WI38 (cell line): Measurements from ENCODE around the gene HNRNPH1.

Source experiments
- H3K4me3 ChIP-seq: 2 replicates; pipeline ENCODE4 v1.5.1; 2011; ENCODE audit warnings: low read depth, mild to moderate bottlenecking, control low read depth, low read length
- CTCF ChIP-seq: IDR thresholded peaks from 2 replicates; pipeline ENCODE4 v1.5.1; 2012; ENCODE audit warnings: low read depth, mild to moderate bottlenecking, control low read depth, low read length

HNRNPH1 gene

DNA sequence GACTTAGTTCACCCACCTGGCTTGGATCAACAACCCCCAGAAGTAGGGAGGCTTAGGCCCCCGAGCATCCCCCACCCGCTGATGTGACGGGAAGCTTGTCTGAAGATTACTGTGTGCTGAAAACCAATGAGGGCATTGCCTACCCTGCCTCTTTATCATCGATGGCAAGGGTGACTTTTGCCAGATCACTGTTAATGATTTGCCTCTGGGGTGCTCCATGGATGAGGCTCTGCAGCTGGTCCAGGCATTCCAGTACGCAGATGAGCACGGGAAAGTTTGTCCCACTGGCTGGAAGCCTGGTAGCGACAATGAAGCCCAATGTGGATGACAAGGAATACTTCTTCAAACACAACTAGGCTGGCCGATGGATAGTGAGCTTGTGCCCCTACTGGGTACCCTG lies 51.1 kb downstream of the HNRNPH1 start:
- H3K4me3 ChIP-seq = no peak overlapping the region
- TF ChIP-seq CTCF = no peak

GRCh38 chr5:179568721-179569120 lies 54.8 kb downstream of the HNRNPH1 start:
- H3K4me3 ChIP-seq = no peak overlapping the region
- no peak for TF ChIP-seq CTCF

DNA sequence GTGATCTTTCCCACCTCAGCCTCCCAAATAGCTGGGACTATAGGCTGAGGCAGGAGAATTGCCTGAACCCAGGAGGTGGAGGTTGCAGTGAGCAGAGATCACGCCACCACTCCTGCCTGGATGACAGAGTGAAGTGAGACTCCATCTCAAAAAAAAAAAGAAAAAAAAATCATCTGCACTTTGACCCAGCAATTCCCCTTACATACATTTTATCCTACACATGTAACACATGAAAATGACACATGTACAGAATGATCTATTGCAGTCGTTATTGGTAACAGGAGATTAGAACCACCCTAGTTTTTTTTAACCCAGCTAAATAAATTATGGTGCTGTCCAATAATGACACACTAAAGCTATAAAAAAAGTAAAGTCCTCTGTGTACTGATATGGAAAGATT lies 58.9 kb downstream of the HNRNPH1 start:
- TF ChIP-seq CTCF = no peak
- no peak overlapping the region for H3K4me3 ChIP-seq
